Posterior vena cava (tissue), 2 donors: Measurements from ENCODE around the gene ATP11C. TPM values are rescaled to one million over a fixed set of nuclear protein-coding genes. Genes with fewer than 3 reads are reported as not detected.
"Not testable (repeated sequence)": the region's sequence is repeated elsewhere in the genome, so short reads cannot be mapped to it uniquely, and the experiment has no call there.

Source experiments
- DNase-seq: peaks from one replicate; pipeline ENCODE4 v3.0.0-alpha.2; 2020; ENCODE audit warnings: low spot score
- intact Hi-C, 2 donors: fragments of 100-400 bp; cut with DNase I; formaldehyde crosslinking; loops; one replicate each; pipeline versions ENCODE4 v1.14.1 to v1.14.2; 2022 to 2023
- total RNA-seq, 2 donors: library from RNA; stranded (reverse); fragmentation: NEBNext Ultra II Directional; extraction: Animal tissue kit (Norgen Biotek cat#: 25700); gene quantifications; one replicate each; pipeline ENCODE4 v1.2.1, GENCODE V29; 2021
- donor health status: DM: yes; HTN: yes; CAD: no.
- donor health status: DM: yes; HTN: yes; CAD: no.

ATP11C gene
- total RNA-seq, 2 donors from 2014 or later: 24.5 to 27.2 TPM

- intact Hi-C loops: no loop called here
- no peak for DNase-seq
Measured at GRCh38 chrX:139762400-139763183, 170.3 kb downstream of the ATP11C start.

GRCh38 chrX:139759637-139760036 lies 173.2 kb downstream of the ATP11C start:
- intact Hi-C loops: no loop called here
- DNase-seq: no peak

DNA sequence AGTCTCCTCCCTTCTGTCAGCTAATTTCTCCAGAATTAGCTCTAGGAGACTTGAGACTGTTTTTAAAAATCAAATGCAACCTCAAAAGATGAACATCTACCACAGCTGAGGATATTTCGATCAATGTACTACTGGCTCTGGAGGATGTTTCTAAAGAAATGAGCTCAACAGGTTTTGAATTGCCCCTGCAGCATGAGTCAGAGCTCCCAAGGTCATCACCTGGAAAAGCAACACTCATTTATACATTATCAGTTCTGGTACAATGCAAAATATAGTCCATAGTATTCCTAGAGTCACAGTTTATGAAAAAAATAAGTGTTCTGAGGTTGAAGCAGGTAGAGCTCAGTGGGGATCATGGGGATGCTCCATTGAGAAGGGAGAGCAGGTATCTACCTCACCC lies 174.0 kb downstream of the ATP11C start:
- intact Hi-C loops: no loop called here
- DNase-seq: no peak

GRCh38 chrX:139758250-139758649 lies 174.6 kb downstream of the ATP11C start:
- no peak for DNase-seq
- intact Hi-C loops: no loop called here

DNA sequence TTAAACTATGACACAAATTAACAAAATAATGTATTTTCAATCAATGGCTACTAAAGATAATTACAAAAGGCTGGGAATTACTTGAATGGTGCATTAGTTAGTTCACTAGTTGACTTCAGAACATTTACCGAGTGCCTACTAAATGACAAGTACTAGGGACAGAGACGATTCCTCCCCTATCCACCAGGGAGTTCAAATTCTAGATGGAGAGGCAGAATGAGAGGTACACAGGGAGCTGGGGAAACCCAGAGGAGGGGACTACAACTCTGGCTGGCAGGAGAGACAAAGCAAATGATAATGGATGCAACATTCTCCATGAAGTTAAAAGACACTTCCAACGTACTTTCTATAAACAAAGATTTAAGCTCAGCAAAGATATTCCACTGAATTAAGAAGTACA lies 181.8 kb downstream of the ATP11C start:
- no peak for DNase-seq
- intact Hi-C loops: no loop called here

GRCh38 chrX:139750390-139750789 lies 182.5 kb downstream of the ATP11C start:
- DNase-seq: no peak
- intact Hi-C loops: no loop called here

- DNase-seq: no peak
- intact Hi-C loops: no loop called here
Measured at GRCh38 chrX:139739138-139739537, 193.7 kb downstream of the ATP11C start.

DNA sequence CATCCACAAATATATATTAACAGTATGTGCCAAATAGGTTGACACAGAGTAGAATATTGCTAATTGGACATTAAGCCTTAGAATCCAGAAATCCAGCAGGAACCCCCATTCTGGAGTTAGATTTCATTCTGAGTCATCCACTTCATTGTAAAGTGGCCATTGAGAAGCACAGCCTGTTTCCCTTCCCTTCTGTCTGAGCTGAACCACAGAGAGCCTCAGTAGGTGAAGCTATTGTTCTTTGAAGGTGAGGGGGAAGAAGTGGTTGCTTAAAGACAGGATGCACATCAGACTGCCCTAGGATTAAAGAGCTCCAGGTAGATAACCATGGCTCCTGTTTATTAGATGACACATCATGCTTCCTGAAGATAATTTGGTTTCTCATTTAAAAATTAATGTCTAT lies 194.3 kb downstream of the ATP11C start:
- no peak for DNase-seq
- intact Hi-C loops: no loop called here

GRCh38 chrX:139736151-139736550 lies 196.7 kb downstream of the ATP11C start:
- intact Hi-C loops: no loop called here
- DNase-seq: no peak

DNA sequence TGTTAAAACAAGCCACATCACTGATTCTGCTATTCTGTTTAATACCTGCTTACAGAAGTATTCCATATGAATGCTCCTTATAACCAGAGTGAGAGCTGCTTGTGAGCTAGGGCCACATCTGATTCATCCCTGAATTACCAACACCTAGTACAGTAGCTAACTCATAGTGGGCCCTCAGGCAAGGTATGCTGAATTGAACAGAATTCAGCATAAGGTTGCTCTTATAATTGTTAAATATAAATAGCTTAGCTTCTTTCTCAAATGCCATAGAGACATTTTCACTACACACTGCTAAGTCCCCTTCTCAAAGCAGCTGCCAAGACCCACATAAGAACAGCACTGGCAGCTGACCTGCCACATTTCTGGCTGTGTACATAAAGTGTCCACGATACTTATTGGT lies 197.9 kb downstream of the ATP11C start:
- DNase-seq: no peak
- intact Hi-C loops: no loop called here

DNA sequence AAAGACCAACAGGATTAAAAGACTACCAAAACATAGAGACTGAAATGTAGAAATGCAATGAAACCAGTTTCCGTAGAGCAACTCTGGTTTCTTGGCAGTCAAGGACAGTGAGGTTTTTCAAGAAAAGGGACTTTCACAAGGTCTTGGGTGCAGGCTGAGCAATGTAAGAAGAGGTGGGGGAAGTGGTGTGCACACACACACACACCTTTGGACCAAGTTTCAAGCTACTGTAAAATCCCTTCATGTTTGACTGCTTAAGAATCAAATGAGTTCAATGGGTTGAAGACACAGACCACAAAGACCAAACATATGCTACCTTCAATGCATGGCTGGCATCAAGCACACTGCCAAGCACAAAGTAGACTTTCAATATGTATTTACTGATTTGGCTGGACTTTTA lies 207.1 kb downstream of the ATP11C start:
- intact Hi-C loops: no loop called here

DNA sequence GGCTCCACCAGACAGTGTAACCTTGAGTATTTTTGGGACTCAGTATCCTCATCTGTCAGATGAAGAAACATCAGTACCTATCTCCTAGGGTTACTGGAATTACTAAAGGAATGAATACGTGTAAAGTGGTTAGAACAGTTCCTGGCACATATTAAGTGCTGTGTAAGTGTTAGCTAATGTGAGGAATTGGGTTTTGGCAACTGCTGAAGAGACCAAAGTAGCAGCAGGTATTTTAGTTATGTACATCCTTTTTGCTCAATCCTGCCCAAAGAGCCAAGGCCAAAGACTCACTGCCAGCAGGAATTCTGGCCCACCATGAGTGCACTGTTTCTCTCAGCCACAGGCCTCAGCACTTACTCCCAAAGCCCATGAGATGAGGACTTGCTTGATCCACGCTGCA lies 208.2 kb downstream of the ATP11C start:
- no peak for DNase-seq
- intact Hi-C loops: no loop called here

More for the DNA sequence above, 207.1 kb downstream of the ATP11C start:
- no peak for DNase-seq

- intact Hi-C loops: no loop called here
- no peak for DNase-seq
Measured at GRCh38 chrX:139720979-139721378, 211.9 kb downstream of the ATP11C start.

- intact Hi-C loops: no loop called here
- DNase-seq: no peak
Measured at GRCh38 chrX:139720136-139720535, 212.7 kb downstream of the ATP11C start.

- intact Hi-C loops: no loop called here
- no peak for DNase-seq
Measured at GRCh38 chrX:139708067-139708466, 224.8 kb downstream of the ATP11C start, which contains the start of gene MCF2. TSS of gene MCF2 (minus strand) at chrX:139708167. CDS start at chrX:139651744, 56,423 bp downstream.

DNA sequence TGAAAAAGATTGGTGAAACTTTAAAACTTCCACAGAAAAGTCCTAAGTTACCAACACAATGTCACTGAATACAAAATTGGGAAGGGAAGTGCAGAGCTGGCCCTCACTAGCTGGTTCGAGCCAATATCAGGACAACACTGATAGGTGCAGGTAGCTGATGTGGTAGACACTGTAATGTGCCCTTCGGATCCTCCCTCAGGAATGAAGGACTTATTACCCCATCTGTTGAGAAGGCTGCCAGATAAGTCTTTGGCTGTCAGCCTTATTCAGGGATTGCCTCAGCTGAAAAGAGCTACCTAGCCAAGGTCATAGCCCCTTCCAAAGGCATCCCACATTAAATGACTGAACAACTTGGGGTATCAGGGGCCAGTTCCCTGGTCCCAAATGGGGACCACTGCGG lies 230.2 kb downstream of the ATP11C start:
- intact Hi-C loops: no loop called here

GRCh38 chrX:139692908-139693307 lies 239.9 kb downstream of the ATP11C start:
- DNase-seq: no peak
- intact Hi-C loops: no loop called here

More for the DNA sequence above, 230.2 kb downstream of the ATP11C start:
- DNase-seq: no peak

GRCh38 chrX:139692506-139692849 lies 240.4 kb downstream of the ATP11C start:
- intact Hi-C loops: no loop called here
- DNase-seq: no peak

DNA sequence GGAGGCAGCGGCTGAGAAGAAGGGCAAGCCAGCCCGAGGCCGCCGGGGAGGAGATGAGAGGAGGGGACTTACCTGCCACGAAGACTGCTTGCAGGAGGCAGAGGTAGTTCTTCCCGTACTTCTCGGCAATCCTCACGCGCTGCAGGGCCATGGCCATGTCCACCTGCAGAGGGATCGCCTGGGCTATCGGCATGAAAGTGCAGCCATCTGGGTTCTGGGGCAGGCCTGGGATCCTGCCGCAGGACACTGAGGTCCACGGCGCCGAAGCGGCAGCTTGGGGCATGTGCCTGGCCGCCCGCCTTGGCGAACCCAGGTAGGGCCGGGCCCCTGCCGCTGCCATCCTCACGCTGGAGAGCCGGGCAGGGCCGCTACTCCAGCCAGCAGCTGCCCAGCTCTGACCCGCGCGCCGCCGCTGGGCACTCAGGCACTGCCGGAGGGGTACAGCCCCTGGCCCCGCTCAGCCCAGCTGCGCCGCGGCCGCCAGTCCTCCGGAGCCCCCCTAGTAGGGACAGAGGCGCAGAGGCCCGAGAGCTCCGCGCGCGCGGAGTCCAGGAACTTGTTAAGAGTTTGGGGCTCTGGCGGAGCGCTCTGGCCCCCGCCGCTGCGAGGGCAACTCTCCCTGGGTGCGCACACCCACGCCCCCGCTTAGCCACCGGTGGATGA lies 240.9 kb downstream of the ATP11C start:
- no peak for DNase-seq
- intact Hi-C loops: no loop called here

DNA sequence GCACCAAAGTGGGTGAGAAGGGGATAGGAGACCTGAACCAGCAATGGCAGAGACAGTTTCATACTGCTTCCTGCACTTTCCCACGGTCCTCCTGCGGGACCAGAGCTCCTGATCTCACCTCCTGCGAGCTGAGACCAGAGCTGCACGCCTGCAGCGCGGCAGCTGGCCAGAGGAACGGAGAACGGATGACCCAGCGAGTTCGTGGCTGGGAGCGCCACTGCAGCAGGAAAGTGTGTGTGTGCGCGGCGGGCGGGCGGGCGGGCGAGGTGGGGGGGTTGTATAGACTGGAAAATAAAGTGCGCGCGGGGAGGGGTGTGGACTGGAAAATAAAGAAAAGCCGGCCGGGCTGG lies 241.4 kb downstream of the ATP11C start:
- DNase-seq: no peak
- intact Hi-C loops: no loop called here

- intact Hi-C loops, DNase-seq: not testable (repeated sequence)
Measured at GRCh38 chrX:139685175-139685574, 247.7 kb downstream of the ATP11C start.
